Smooth muscle cell (in vitro differentiated cells): ENCODE measurements around the gene GRIN1. TPM values are rescaled to one million over a fixed set of nuclear protein-coding genes. Genes with fewer than 3 reads are reported as not detected.

Experiments
- DNase-seq: peaks from one replicate; lab custom pipeline; 2025; ENCODE audit not compliant: unreplicated experiment; lab: John Stamatoyannopoulos, UW
- H2AFZ ChIP-seq: fragments of 200-600 bp; sonication (generic); 2 replicates; pipeline ENCODE4 v1.6.0; 2016; ENCODE audit warnings: antibody characterized with exemption, low read depth, mild to moderate bottlenecking
- H3F3A ChIP-seq: fragments of 200-600 bp; sonication (generic); 2 replicates; pipeline ENCODE4 v1.6.0; 2017; ENCODE audit warnings: antibody characterized with exemption, low read depth
- H3K27ac ChIP-seq: fragments of 200-600 bp; sonication (generic); 2 replicates; pipeline ENCODE4 v1.5.1; 2016; ENCODE audit warnings: low read depth, mild to moderate bottlenecking
- H3K27me3 ChIP-seq: fragments of 200-600 bp; sonication (generic); 2 replicates; pipeline ENCODE4 v1.6.1; 2016; ENCODE audit warnings: low read depth, mild to moderate bottlenecking
- H3K36me3 ChIP-seq: fragments of 200-600 bp; sonication (generic); 2 replicates; pipeline ENCODE4 v1.5.1; 2016; ENCODE audit warnings: low read depth
- H3K4me1 ChIP-seq: fragments of 200-600 bp; sonication (generic); 2 replicates; pipeline ENCODE4 v1.5.1; 2016; ENCODE audit warnings: low read depth
- H3K4me2 ChIP-seq: fragments of 200-600 bp; sonication (generic); 2 replicates; pipeline ENCODE4 v1.6.0; 2016; ENCODE audit warnings: mild to moderate bottlenecking
- H3K4me3 ChIP-seq: fragments of 200-600 bp; sonication (generic); 2 replicates; pipeline ENCODE4 v1.5.1; 2016; ENCODE audit warnings: mild to moderate bottlenecking
- H3K79me2 ChIP-seq: fragments of 200-600 bp; sonication (generic); 2 replicates; pipeline ENCODE4 v1.6.0; 2016; ENCODE audit warnings: low read depth, mild to moderate bottlenecking
- H3K9ac ChIP-seq: fragments of 200-600 bp; sonication (generic); 2 replicates; pipeline ENCODE4 v1.6.0; 2016; ENCODE audit warnings: low read depth
- H3K9me3 ChIP-seq: fragments of 200-600 bp; sonication (generic); replicated peaks from 2 replicates; pipeline ENCODE4 v1.5.1; 2016; ENCODE audit warnings: low read depth
- H4K20me1 ChIP-seq: fragments of 200-600 bp; sonication (generic); 2 replicates; pipeline ENCODE4 v1.6.0; 2016; ENCODE audit warnings: low read depth
- WGBS: methylation state at CpG from one replicate; pipeline ENCODE4 v1.1.7; 2016; ENCODE audit warnings: low lambda C conversion rate; 5-methylcytosine and 5-hydroxymethylcytosine counted together
- polyA plus RNA-seq: library from polyadenylated mRNA; unstranded; fragments of >200 nt; fragmentation: Nextera tagmentation; extraction: Ambion mirVana; gene quantifications from 2 replicates; pipeline ENCODE4 v1.2.1, GENCODE V29; 2016
- total RNA-seq: library from RNA; depleted of rRNA; stranded (reverse); fragments of >200 nt; gene quantifications from 2 replicates; pipeline ENCODE4 v1.2.3, GENCODE V29; 2014
- TF ChIP-seq, protein P1 (sequence below): fragments of 200-600 bp; sonication (generic); IDR thresholded peaks from 2 replicates; pipeline ENCODE4 v1.5.1; 2017; ENCODE audit warnings: borderline replicate concordance, mild to moderate bottlenecking, antibody characterized with exemption; ENCODE audit not compliant: insufficient read depth, poor library complexity, severe bottlenecking

Gene GRIN1
- total and polyA plus RNA-seq, 2 experiments from 2014 or later = not detected

DNA sequence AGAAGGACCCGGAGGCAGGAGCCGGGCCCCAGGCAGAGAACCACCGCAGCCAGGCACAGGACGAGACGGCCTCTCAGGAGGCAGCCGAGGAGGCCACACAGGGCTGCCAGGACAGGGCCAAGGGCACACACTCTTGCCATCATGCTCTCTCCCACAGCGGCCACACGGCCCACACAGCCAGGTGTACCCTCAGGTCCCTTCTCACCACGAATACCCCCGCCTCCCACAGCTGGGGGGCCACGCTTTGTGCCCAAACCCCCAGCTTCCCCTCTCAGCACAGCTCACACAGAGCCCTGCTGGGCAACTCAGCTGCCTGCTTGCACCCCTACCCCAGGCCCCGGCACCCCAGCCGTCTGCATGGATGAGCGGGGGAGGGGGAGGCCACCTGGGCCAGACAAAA lies 54.8 kb downstream of the GRIN1 start:
- no peak overlapping the region for H3K4me3 ChIP-seq
- H3K79me2 ChIP-seq = peaks cover 49% of the 10 kb centered on the region
- no peak for DNase-seq
- H3K9ac ChIP-seq = no peak overlapping the region
- H3K4me2 ChIP-seq = no peak overlapping the region
- no peak overlapping the region for H2AFZ ChIP-seq
- WGBS = 92% methylated on average over 14 of the region's 14 CpGs
- H3F3A ChIP-seq = peaks cover 12% of the 10 kb centered on the region
- no peak overlapping the region for H3K27ac ChIP-seq
- H4K20me1 ChIP-seq = peaks cover 63% of the 10 kb centered on the region
- H3K36me3 ChIP-seq = no peaks in the 10 kb centered on the region
- TF ChIP-seq, protein P1, sequence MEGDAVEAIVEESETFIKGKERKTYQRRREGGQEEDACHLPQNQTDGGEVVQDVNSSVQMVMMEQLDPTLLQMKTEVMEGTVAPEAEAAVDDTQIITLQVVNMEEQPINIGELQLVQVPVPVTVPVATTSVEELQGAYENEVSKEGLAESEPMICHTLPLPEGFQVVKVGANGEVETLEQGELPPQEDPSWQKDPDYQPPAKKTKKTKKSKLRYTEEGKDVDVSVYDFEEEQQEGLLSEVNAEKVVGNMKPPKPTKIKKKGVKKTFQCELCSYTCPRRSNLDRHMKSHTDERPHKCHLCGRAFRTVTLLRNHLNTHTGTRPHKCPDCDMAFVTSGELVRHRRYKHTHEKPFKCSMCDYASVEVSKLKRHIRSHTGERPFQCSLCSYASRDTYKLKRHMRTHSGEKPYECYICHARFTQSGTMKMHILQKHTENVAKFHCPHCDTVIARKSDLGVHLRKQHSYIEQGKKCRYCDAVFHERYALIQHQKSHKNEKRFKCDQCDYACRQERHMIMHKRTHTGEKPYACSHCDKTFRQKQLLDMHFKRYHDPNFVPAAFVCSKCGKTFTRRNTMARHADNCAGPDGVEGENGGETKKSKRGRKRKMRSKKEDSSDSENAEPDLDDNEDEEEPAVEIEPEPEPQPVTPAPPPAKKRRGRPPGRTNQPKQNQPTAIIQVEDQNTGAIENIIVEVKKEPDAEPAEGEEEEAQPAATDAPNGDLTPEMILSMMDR = no peak
- no peaks in the 10 kb centered on the region for H3K9me3 ChIP-seq
- H3K4me1 ChIP-seq = peaks cover 11% of the 10 kb centered on the region
- H3K27me3 ChIP-seq = no peaks in the 10 kb centered on the region

DNA sequence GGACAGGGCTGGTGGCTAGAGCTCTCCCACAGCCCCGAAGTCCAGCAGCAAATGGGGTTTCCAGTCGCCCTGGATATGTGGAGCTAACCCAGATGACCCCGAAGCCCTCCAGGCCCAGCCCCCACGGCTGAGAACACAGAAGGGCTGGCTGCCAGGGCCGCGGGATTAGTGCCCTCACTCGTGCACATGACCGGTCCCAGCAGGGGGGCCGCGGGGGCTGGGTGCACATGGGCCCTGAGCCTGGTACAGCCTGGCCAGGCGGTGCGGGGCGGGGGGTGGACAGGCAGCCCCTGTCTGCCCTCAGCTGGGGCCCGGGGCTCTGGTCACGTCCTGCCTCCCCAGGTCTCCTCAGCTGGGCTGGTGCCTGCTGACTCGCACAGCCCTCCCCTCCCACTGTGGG lies 55.4 kb downstream of the GRIN1 start:
- H3K4me3 ChIP-seq = no peak overlapping the region
- H2AFZ ChIP-seq = no peak overlapping the region
- H3K79me2 ChIP-seq = peaks cover 52% of the 10 kb centered on the region
- WGBS = 92% methylated on average over 15 of the region's 16 CpGs
- H3K9ac ChIP-seq = no peak overlapping the region
- H3F3A ChIP-seq = peaks cover 10% of the 10 kb centered on the region
- H3K27ac ChIP-seq = no peak overlapping the region
- H3K36me3 ChIP-seq = no peaks in the 10 kb centered on the region
- no peaks in the 10 kb centered on the region for H3K9me3 ChIP-seq
- H3K4me1 ChIP-seq = peaks cover 15% of the 10 kb centered on the region
- peaks cover 67% of the 10 kb centered on the region for H4K20me1 ChIP-seq
- TF ChIP-seq, protein P1 = no peak
- no peak for DNase-seq
- no peak overlapping the region for H3K4me2 ChIP-seq
- H3K27me3 ChIP-seq = no peaks in the 10 kb centered on the region

DNA sequence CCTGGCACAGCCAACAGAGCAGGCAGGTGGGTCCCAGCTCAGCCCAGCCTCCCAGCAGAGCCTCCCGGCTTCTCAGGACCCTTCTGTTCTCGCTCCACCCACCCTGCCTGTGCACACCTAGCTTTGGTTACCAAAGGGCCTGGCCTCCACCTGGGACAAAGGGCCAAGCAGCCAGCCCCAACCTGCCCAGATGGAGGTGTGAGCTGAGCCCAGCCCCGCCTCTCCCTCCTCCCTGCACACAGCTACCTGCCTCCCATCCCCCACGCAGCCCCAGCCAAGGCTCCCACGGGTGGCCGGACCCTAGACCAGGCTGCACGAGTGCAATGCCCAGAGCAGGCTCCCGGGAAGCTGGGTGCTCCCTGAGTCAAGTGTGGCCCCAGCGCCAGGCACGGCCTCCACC lies 56.0 kb downstream of the GRIN1 start:
- no peak for DNase-seq
- H3K27ac ChIP-seq = no peak overlapping the region
- H3K9me3 ChIP-seq = no peaks in the 10 kb centered on the region
- no peak overlapping the region for H2AFZ ChIP-seq
- no peak overlapping the region for H3K4me2 ChIP-seq
- TF ChIP-seq, protein P1 = no peak
- H3K79me2 ChIP-seq = peaks cover 52% of the 10 kb centered on the region
- no peaks in the 10 kb centered on the region for H3K27me3 ChIP-seq
- H4K20me1 ChIP-seq = peaks cover 66% of the 10 kb centered on the region
- H3K4me1 ChIP-seq = peaks cover 15% of the 10 kb centered on the region
- WGBS = 97% methylated on average over 8 of the region's 10 CpGs
- H3K4me3 ChIP-seq = no peak overlapping the region
- H3K9ac ChIP-seq = no peak overlapping the region
- no peaks in the 10 kb centered on the region for H3K36me3 ChIP-seq
- H3F3A ChIP-seq = peaks cover 5% of the 10 kb centered on the region

DNA sequence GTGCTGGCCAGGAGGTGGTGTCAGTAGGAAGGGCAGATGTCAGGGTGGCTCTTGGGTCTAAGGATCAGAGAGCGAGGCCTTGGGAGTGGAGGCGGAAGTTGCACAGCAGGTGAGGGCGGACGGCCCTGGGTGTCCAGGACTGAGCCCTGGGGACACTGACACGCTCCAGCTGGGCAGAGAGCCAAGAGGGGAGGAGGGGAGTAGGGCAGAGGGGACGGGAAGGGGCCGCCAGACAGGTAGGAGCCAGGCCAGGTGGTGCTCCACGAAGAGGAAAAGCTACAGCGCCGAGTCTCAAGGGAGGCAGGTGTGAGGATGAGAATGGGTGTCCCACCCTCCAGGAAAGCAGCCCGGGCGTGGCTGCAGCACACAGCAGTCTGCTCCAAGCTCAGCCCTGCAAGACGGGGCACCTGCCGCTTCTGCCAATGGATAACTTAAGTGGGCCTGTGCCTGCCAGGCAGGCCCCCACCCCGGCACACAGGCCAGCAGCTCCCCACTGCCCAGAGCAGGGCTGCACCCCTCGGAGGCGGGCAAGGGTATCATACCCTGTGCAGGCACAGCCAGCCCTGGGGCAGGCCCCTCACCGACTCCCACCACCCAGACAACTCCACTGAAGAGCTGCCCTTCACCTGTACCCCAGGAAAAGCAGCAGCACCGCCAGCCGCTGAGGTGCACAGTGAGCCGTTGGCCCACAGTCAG lies 56.7 kb downstream of the GRIN1 start:
- Histone ChIP-seq H3K9ac (no peak overlapping the region), H3F3A (no peaks in the 10 kb centered on the region), H4K20me1 (peaks cover 64% of the 10 kb centered on the region), H3K79me2 (peaks cover 45% of the 10 kb centered on the region), H3K4me3 (no peak overlapping the region), H3K4me2 (no peak overlapping the region), H3K27me3 (no peaks in the 10 kb centered on the region), H3K36me3 (no peaks in the 10 kb centered on the region), H3K4me1 (peaks cover 15% of the 10 kb centered on the region), H3K27ac (no peak overlapping the region), H2AFZ (no peak overlapping the region), H3K9me3 (no peaks in the 10 kb centered on the region)
- TF ChIP-seq, protein P1 = no peak
- no peak for DNase-seq
- WGBS = 94% methylated on average over 21 of the region's 21 CpGs
